ENCODE data around the gene DCAF5.

Gene DCAF5

DNA sequence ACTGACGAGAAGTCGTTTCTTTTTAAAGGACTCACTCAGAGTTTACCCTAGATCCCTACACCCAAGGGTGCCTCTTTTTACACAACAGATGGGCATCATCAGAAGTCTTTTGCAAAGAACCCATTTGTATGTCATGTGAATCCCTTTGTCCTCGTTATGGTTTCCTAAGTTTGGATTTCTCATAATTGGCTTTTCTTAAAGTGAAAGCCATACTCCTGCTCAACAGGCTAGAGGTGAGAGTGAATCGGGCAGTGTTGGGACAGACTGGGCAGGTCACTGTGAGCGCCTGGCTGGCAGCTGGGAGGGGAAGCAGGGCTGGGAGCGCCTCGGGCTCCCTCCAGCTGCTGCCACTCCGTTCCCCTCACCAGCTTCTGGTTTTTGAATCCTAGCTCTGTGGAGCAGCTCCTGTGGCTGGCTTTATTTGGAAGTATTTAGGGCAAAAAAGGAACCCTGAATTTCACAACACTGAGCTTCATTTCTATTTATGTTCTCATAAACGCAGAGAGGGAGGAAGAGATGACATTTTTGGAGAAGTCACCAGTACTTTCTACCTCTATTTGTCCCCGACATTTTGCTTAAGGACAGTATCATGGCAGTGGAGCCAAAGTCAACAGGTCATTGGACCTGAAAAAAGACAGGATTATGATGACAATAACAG lies 110.0 kb downstream of the DCAF5 start:
- Histone ChIP-seq H3K4me3 (ENCODE audit: low read length) (no peak overlapping the region), H3K4me1 (ENCODE audit: control insufficient read depth, insufficient read depth, low read length) (peaks cover 16% of the 10 kb centered on the region), H3K27ac (ENCODE audit: low read length) (no peak overlapping the region), H3K36me3 (ENCODE audit: control insufficient read depth, insufficient read depth, low read length) (no peaks in the 10 kb centered on the region), H3K27me3 (ENCODE audit: control insufficient read depth, insufficient read depth, low read length) (no peaks in the 10 kb centered on the region; the same call in 1 of the 2 replicates), H3K9me3 (ENCODE audit: control insufficient read depth, insufficient read depth, low read length) (no peaks in the 10 kb centered on the region)
- no peak for DNase-seq (ENCODE audit: low read depth, low spot score)
- no CpG with 5 or more reads among the region's 10 CpGs for WGBS (ENCODE audit: insufficient coverage, insufficient read length)

DNA sequence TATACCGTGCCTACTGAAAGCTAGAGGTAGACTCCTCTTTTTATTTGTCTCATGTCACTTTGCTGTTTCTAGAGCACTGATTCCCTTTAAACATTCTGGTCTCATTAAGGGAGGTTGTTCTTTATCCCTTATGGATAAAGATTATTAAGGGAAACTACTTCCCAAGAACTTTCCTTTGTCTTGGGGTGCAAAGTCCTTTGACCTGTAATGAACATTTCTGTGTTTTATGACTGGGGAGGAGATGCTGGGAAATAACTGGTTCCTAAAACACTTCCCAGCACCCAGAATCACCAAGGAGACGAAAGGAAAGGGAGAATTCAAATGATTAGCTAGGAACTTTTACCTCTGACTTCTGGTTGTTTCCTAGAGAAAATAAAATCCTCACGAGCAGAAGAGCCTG lies 110.6 kb downstream of the DCAF5 start:
- Histone ChIP-seq H3K4me1 (ENCODE audit: control insufficient read depth, insufficient read depth, low read length) (peaks cover 20% of the 10 kb centered on the region), H3K4me3 (ENCODE audit: low read length) (no peak overlapping the region), H3K36me3 (ENCODE audit: control insufficient read depth, insufficient read depth, low read length) (no peaks in the 10 kb centered on the region), H3K27me3 (ENCODE audit: control insufficient read depth, insufficient read depth, low read length) (no peaks in the 10 kb centered on the region; the same call in 1 of the 2 replicates), H3K27ac (ENCODE audit: low read length) (no peak overlapping the region), H3K9me3 (ENCODE audit: control insufficient read depth, insufficient read depth, low read length) (no peaks in the 10 kb centered on the region)
- WGBS (ENCODE audit: insufficient coverage, insufficient read length) = no CpG with 5 or more reads among the region's 3 CpGs
- DNase-seq (ENCODE audit: low read depth, low spot score) = no peak

DNA sequence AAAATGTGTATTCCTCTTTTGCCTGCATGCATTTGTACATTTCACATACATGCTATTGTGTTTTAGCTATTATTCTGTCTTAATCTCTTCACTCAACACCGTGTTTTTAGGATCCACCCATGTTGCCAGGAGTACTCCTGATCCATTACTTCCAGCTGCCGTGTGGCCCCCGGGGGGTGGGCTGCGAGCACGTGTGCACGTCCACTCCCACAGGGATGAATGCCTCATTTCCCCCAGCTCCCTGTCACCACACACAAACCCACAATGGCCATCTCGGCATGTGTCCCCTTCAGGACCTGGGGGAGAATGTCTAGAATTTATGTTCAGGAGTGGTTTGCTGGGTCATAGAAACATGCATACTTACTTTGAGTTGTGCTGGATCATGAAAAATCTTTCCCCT lies 111.1 kb downstream of the DCAF5 start:
- Histone ChIP-seq H3K4me3 (ENCODE audit: low read length) (no peak overlapping the region), H3K27me3 (ENCODE audit: control insufficient read depth, insufficient read depth, low read length) (no peaks in the 10 kb centered on the region; the same call in 1 of the 2 replicates), H3K4me1 (ENCODE audit: control insufficient read depth, insufficient read depth, low read length) (peaks cover 25% of the 10 kb centered on the region), H3K27ac (ENCODE audit: low read length) (no peak overlapping the region), H3K9me3 (ENCODE audit: control insufficient read depth, insufficient read depth, low read length) (no peaks in the 10 kb centered on the region), H3K36me3 (ENCODE audit: control insufficient read depth, insufficient read depth, low read length) (no peaks in the 10 kb centered on the region)
- DNase-seq (ENCODE audit: low read depth, low spot score) = no peak
- no CpG with 5 or more reads among the region's 7 CpGs for WGBS (ENCODE audit: insufficient coverage, insufficient read length)

DNA sequence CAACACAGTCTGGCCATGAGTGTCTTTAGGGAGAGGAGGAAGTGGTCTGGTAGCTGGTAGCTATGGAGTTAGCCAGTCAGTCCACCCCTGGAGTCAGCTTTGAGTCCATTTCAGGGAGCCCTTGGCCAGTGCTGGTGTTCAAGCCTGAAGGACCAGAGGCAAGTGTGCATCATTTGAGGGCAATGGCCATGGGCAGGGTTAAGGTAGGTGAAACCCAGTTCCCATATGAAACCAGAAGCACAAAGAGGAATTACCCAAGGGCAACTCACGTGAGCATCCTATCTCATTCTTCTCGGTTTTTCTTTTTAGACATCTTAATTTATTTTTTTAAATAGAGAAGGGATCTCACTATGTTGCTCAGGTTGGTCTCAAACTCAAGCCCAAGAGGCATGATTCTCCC lies 112.6 kb downstream of the DCAF5 start:
- no peak overlapping the region for H3K4me3 ChIP-seq (ENCODE audit: low read length)
- H3K27ac ChIP-seq (ENCODE audit: low read length) = no peak overlapping the region
- no peaks in the 10 kb centered on the region; the same call in 1 of the 2 replicates for H3K27me3 ChIP-seq (ENCODE audit: control insufficient read depth, insufficient read depth, low read length)
- no CpG with 5 or more reads among the region's 2 CpGs for WGBS (ENCODE audit: insufficient coverage, insufficient read length)
- no peak for DNase-seq (ENCODE audit: low read depth, low spot score)
- H3K9me3 ChIP-seq (ENCODE audit: control insufficient read depth, insufficient read depth, low read length) = no peaks in the 10 kb centered on the region
- H3K4me1 ChIP-seq (ENCODE audit: control insufficient read depth, insufficient read depth, low read length) = peaks cover 22% of the 10 kb centered on the region
- H3K36me3 ChIP-seq (ENCODE audit: control insufficient read depth, insufficient read depth, low read length) = no peaks in the 10 kb centered on the region

DNA sequence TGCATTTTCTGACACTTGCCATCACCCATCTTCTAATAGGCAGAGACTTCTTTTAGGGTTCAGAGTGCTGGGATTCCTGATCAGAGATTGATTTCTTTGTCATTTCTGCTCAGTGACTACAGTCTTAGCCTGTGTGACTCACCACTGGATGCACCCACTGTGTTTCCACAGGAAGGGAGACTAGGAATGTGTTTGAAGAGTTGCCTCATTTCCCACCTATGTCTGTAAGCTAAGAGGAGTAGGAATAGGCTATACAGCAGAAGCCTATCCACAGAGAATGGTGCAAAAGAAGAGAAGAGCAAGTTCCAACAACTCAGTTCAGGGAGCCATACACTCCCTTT lies 113.7 kb downstream of the DCAF5 start:
- Histone ChIP-seq H3K27me3 (ENCODE audit: control insufficient read depth, insufficient read depth, low read length) (no peaks in the 10 kb centered on the region; the same call in 1 of the 2 replicates), H3K4me1 (ENCODE audit: control insufficient read depth, insufficient read depth, low read length) (peaks cover 19% of the 10 kb centered on the region), H3K9me3 (ENCODE audit: control insufficient read depth, insufficient read depth, low read length) (no peaks in the 10 kb centered on the region), H3K27ac (ENCODE audit: low read length) (no peak overlapping the region), H3K36me3 (ENCODE audit: control insufficient read depth, insufficient read depth, low read length) (no peaks in the 10 kb centered on the region), H3K4me3 (ENCODE audit: low read length) (no peak overlapping the region)
- DNase-seq (ENCODE audit: low read depth, low spot score) = no peak

DNA sequence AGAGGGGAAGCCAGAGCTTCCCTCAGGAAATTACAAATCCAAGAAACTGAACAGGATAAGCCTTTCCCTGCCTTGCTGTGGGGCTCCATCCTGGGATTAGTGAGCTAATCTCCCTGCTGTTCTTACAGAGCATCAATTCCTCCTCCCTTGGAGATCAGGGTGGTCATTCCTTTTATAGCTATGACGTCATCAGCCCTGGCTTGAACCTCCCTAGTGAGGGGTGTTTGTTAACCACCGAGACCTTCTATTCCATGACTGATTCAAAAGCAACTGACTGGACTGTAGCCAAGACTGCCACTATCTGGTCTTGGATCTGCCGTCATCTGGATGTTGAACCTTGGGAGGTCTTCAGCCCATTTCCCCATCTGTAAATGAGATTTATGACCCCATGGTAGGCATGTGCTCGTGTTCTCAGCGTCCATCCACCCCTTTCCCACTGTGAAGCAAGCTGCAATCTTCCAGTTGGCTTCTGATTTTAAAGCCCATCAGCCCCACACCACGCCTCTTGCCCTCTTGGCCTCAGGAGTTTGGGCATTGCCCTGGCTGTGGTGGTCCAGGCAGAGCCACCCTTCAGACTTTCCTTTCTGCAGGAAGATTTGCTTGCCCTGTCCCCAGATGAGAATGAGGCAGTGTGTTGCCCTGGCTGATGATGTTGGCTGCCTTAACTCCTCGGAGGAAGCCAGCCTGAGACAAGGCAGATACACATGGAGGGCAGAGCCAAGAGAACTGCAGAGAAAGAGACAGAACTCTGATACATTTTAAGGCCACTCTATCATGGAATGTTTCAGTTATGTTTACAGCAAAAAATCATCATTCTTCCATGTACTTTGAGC lies 114.2 kb downstream of the DCAF5 start:
- no peaks in the 10 kb centered on the region for H3K9me3 ChIP-seq (ENCODE audit: control insufficient read depth, insufficient read depth, low read length)
- peaks cover 15% of the 10 kb centered on the region for H3K4me1 ChIP-seq (ENCODE audit: control insufficient read depth, insufficient read depth, low read length)
- H3K27me3 ChIP-seq (ENCODE audit: control insufficient read depth, insufficient read depth, low read length) = no peaks in the 10 kb centered on the region; the same call in 1 of the 2 replicates
- no peaks in the 10 kb centered on the region for H3K36me3 ChIP-seq (ENCODE audit: control insufficient read depth, insufficient read depth, low read length)
- no peak for DNase-seq (ENCODE audit: low read depth, low spot score)
- no peak overlapping the region for H3K4me3 ChIP-seq (ENCODE audit: low read length)
- no peak overlapping the region for H3K27ac ChIP-seq (ENCODE audit: low read length)
- WGBS (ENCODE audit: insufficient coverage, insufficient read length) = no CpG with 5 or more reads among the region's 7 CpGs

DNA sequence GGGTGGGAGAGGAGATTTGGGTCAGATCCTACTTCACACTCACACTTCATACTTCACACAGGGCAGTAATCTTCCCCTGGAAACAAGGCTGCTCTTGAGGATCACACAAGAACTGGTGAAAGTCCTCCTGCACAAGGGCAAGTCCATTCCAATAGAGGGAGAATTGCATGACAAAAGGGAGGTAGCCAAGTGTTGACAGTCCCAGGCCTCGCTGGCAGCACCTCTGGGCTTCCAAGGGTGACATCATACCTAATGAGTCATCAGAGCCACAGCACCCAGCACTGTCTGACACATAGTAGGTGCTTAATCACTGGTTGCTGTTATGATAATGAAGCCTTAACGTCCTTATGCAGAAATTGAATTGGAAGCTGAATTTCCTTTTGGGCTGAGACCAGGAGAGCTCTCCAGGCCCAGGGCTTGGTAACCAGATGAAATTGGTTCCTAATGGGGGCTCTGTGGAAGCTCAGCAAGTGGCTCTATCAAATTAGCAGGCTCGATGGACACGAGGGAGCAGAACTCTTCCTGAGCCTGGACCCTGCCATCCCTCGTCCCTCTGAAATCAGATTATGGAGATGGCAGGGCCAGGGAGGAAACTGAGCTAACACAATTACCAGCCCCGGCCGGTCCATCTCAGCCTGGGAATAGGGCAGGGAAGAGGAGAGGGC lies 115.0 kb downstream of the DCAF5 start:
- H3K36me3 ChIP-seq (ENCODE audit: control insufficient read depth, insufficient read depth, low read length) = no peaks in the 10 kb centered on the region
- no peaks in the 10 kb centered on the region for H3K27me3 ChIP-seq (ENCODE audit: control insufficient read depth, insufficient read depth, low read length)
- no peak for DNase-seq (ENCODE audit: low read depth, low spot score)
- no peaks in the 10 kb centered on the region for H3K9me3 ChIP-seq (ENCODE audit: control insufficient read depth, insufficient read depth, low read length)
- no peak overlapping the region for H3K27ac ChIP-seq (ENCODE audit: low read length)
- H3K4me1 ChIP-seq (ENCODE audit: control insufficient read depth, insufficient read depth, low read length) = peaks cover 15% of the 10 kb centered on the region
- no CpG with 5 or more reads among the region's 7 CpGs for WGBS (ENCODE audit: insufficient coverage, insufficient read length)
- H3K4me3 ChIP-seq (ENCODE audit: low read length) = no peak overlapping the region

DNA sequence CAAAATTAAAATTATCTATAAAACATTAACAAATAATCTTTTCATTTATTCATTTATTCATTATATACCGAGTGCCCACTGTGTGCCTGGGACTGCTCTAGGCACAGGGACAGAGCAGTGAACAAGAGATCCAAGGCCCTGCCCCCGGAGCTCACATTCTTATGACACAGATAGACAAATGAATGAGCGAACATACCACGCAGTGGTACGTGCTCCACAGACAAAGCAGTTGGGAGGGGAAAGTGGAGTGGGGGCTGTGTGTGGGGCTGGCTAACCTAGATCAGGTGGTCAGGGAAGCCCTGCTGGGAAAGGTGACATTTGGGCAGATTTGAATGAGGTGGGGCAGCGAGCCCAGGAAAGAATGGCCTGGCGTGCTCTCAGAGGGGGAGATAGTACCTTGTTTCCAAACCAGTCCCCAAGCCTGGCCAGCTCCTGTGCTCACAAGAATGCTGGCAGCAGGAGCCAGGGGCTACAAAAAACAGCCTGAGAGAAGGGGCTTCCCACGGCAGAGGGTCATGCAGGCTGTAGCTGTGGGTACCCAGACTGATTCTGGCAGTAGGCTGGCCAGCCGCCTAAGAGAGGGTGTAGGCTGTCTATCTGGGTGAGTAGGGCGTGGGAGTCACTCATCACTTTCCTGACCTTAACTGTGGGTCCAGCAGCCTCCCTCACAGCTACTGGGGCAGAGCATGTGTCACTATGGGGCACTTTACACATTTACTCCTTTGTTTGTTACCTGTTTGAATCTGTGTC lies 116.0 kb downstream of the DCAF5 start:
- 80% methylated on average over 1 of the region's 10 CpGs for whole genome bisulfite sequencing (ENCODE audit: insufficient coverage, insufficient read length)
- no peak for DNase-seq (ENCODE audit: low read depth, low spot score)
- Histone ChIP-seq H3K36me3 (ENCODE audit: control insufficient read depth, insufficient read depth, low read length) (no peaks in the 10 kb centered on the region), H3K4me3 (ENCODE audit: low read length) (no peak overlapping the region), H3K9me3 (ENCODE audit: control insufficient read depth, insufficient read depth, low read length) (no peaks in the 10 kb centered on the region), H3K27ac (ENCODE audit: low read length) (no peak overlapping the region), H3K27me3 (ENCODE audit: control insufficient read depth, insufficient read depth, low read length) (no peaks in the 10 kb centered on the region), H3K4me1 (ENCODE audit: control insufficient read depth, insufficient read depth, low read length) (peaks cover 15% of the 10 kb centered on the region)

DNA sequence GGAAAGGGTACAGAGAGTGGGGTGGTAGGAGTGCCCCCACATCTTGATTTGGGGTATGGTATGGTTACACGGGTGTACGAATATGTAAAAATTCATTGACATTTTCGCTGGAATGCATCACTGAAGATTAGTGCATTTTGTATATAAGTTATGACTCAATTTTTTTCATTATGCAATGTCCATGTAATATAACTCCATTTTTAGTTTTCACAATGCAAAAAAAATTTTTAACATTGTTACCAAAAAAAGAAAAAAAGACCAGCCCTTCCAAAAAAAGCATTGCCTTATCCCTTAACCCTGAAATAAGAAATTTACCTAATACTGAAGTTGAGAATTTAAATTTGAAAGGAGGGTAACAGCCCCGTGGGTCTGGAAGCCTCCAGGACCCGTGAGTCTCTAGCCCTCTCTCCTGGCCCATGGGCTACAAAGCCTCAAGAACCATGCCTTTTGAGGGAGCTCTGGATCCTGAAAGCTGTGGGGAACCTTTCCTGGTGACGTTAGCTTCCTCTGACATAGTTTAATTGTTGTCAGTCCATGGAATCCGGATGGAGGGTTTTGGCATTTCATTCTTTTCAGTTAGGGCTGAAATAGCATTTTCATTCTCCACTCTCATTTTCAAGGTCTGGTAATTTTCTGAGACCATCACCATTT lies 118.2 kb downstream of the DCAF5 start:
- WGBS (ENCODE audit: insufficient coverage, insufficient read length) = no CpG with 5 or more reads among the region's 7 CpGs
- no peaks in the 10 kb centered on the region for H3K36me3 ChIP-seq (ENCODE audit: control insufficient read depth, insufficient read depth, low read length)
- no peaks in the 10 kb centered on the region for H3K27me3 ChIP-seq (ENCODE audit: control insufficient read depth, insufficient read depth, low read length)
- no peak overlapping the region for H3K4me3 ChIP-seq (ENCODE audit: low read length)
- H3K4me1 ChIP-seq (ENCODE audit: control insufficient read depth, insufficient read depth, low read length) = peaks cover 15% of the 10 kb centered on the region
- H3K27ac ChIP-seq (ENCODE audit: low read length) = no peak overlapping the region
- H3K9me3 ChIP-seq (ENCODE audit: control insufficient read depth, insufficient read depth, low read length) = no peaks in the 10 kb centered on the region
- DNase-seq (ENCODE audit: low read depth, low spot score) = no peak
